Uterus (tissue), 2 donors: ENCODE measurements around the gene CRIP1.

Source experiments
- POLR2A ChIP-seq, 2 donors: fragments of 450-650 bp; IDR thresholded peaks; one replicate each; pipeline ENCODE4 v1.6.1; 2016; ENCODE audit warnings: antibody characterized with exemption in 2 of 2, mild to moderate bottlenecking in 1 of 2, moderate library complexity in 1 of 2
- TF ChIP-seq, protein P1 (sequence below), 4 experiments: fragments of 200-600 bp in 2 of 4; fragments of 450-650 bp in 2 of 4; sonication (generic) in 2 of 4; IDR thresholded peaks; one replicate each; pipeline ENCODE4 v1.5.1; 2016 to 2019; ENCODE audit warnings: antibody characterized with exemption in 4 of 4, mild to moderate bottlenecking in 2 of 4, moderate library complexity in 1 of 4

DNA sequence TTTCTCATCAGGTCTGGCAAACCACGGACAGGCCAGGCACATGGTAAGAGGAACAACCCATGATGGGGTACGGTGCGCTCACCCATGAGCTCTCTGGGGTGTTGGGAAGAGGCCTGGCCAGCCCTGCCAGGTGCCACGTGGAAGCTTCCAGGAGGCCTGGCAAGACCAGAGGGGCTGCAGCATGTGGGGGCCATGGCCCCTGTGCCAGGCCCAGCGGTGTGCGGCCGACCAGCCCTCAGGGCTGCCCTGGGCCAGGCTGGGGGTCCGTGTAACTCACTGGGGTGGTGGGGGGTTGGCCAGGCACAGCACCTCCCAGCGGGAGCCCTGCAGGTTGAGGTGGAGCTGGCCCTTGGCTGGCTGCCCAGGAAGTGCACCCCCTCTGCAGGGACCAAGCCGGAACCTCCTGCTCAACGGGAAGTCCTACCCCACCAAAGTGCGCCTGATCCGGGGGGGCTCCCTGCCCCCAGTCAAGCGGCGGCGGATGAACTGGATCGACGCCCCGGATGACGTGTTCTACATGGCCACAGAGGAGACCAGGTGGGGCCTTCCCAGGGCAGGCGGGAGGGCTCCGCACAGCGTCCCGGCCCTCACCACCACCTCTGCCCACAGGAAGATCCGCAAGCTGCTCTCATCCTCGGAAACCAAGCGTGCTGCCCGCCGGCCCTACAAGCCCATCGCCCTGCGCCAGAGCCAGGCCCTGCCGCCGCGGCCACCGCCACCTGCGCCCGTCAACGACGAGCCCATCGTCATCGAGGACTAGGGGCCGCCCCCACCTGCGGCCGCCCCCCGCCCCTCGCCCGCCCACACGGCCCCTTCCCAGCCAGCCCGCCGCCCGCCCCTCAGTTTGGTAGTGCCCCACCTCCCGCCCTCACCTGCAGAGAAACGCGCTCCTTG, 17.0 kb upstream of the CRIP1 start:
- TF ChIP-seq, protein P1, sequence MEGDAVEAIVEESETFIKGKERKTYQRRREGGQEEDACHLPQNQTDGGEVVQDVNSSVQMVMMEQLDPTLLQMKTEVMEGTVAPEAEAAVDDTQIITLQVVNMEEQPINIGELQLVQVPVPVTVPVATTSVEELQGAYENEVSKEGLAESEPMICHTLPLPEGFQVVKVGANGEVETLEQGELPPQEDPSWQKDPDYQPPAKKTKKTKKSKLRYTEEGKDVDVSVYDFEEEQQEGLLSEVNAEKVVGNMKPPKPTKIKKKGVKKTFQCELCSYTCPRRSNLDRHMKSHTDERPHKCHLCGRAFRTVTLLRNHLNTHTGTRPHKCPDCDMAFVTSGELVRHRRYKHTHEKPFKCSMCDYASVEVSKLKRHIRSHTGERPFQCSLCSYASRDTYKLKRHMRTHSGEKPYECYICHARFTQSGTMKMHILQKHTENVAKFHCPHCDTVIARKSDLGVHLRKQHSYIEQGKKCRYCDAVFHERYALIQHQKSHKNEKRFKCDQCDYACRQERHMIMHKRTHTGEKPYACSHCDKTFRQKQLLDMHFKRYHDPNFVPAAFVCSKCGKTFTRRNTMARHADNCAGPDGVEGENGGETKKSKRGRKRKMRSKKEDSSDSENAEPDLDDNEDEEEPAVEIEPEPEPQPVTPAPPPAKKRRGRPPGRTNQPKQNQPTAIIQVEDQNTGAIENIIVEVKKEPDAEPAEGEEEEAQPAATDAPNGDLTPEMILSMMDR (IDR thresholded peaks at IDR 0.05) = no peak
- no peak for TF ChIP-seq POLR2A (IDR thresholded peaks at IDR 0.05)
